ENCODE results near the gene ABCC5.

- TF ChIP-seq CTCF (IDR thresholded peaks at IDR 0.05; ENCODE audit: low read length) (no peak), EZH2 (optimal IDR thresholded peaks at IDR 0.05; ENCODE audit: low read depth, low read length) (no peak), EZH2phosphoT487 (IDR thresholded peaks at IDR 0.05; ENCODE audit: low read length) (no peak)
These were observed 13.2 kb downstream of the ABCC5 start for GRCh38 chr3:184004476-184004875.

Data from MM.1S (cell line).